ENCODE measurements around the gene FGD2. TPM values are rescaled to one million over a fixed set of nuclear protein-coding genes. Genes with fewer than 3 reads are reported as not detected.

Gene FGD2
- total and polyA plus RNA-seq, 2 of the 8 experiments (the other 6 are each of a cell fraction or from before 2014, with no cell fraction given), result 0.12 to 0.32 TPM

DNA sequence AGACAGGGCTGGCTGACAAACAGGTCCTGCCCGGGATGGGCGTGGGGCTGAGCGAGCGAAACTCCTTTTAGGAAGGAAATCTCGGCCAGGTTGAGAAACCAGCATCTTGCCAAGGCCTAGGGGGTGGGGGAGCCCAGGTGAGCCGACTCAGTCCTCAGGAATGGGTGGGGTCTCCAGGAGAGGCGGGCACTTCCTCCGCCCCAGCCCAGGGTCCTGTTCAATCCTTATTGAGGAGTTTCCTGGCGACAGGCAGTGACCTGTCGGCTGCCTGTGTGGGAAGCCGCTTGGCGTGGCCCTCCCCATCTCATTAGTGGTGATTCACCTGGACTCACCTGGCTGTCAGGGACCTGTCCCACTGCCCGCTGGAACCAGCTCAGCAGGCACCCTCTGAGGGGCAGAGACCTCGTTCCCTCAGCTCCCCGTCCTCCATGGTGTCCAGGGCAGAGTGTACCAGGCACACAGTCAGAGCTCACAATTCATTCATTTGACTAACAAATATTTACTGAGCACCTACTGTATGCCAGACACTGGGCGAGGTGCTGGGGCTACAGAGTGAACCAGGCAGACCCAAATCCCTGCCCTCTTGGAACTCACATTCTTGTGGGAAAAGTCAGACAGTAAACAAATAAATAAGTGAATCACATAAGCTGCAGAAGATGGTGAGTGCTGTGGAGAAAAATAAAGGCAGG is 51.1 kb downstream of the FGD2 start (continued):
- TF ChIP-seq POU5F1 (IDR thresholded peaks at IDR 0.05; ENCODE audit: low read depth, low read length), result no peak

Measured in H1 (cell line).